Glomerular endothelial cell (primary cell): ENCODE data around the gene IKZF3. TPM values are rescaled to one million over a fixed set of nuclear protein-coding genes. Genes with fewer than 3 reads are reported as not detected.

Source experiments
- DNase-seq: peaks from one replicate; pipeline ENCODE4 v3.0.0-alpha.2; 2011; ENCODE audit warnings: low read depth, low spot score; ENCODE audit errors: extremely low read depth
- total RNA-seq: library from RNA; depleted of rRNA; stranded (reverse); fragments of >200 nt; gene quantifications from 2 replicates; pipeline ENCODE4 v1.2.3, GENCODE V29; 2015

Gene IKZF3
- total RNA-seq, 1 donor from 2014 or later = not detected

GRCh38 chr17:39818358-39819000 lies 45.6 kb downstream of the IKZF3 start:
- DNase-seq = no peak

GRCh38 chr17:39816272-39816671 lies 47.8 kb downstream of the IKZF3 start:
- DNase-seq = no peak

- DNase-seq = no peak
These were observed 49.6 kb downstream of the IKZF3 start for GRCh38 chr17:39814497-39814896.

- no peak for DNase-seq
These were observed 50.5 kb downstream of the IKZF3 start for GRCh38 chr17:39813631-39814030.

GRCh38 chr17:39812466-39812865 lies 51.6 kb downstream of the IKZF3 start:
- no peak for DNase-seq

- no peak for DNase-seq
These were observed 53.0 kb downstream of the IKZF3 start for GRCh38 chr17:39810939-39811728.

GRCh38 chr17:39809221-39809620 lies 54.9 kb downstream of the IKZF3 start:
- no peak for DNase-seq

GRCh38 chr17:39808409-39808997 lies 55.6 kb downstream of the IKZF3 start:
- no peak for DNase-seq

GRCh38 chr17:39804839-39805238 lies 59.3 kb downstream of the IKZF3 start:
- no peak for DNase-seq

- DNase-seq = no peak
These were observed 63.1 kb downstream of the IKZF3 start for GRCh38 chr17:39801055-39801454.

GRCh38 chr17:39800540-39800939 lies 63.6 kb downstream of the IKZF3 start:
- DNase-seq = no peak

GRCh38 chr17:39799395-39799794 lies 64.7 kb downstream of the IKZF3 start:
- no peak for DNase-seq

- DNase-seq = no peak
These were observed 69.7 kb downstream of the IKZF3 start for GRCh38 chr17:39794249-39794970.

- DNase-seq = no peak
These were observed 70.7 kb downstream of the IKZF3 start for GRCh38 chr17:39793301-39793872.

- no peak for DNase-seq
These were observed 71.4 kb downstream of the IKZF3 start for GRCh38 chr17:39792526-39793221.

- no peak for DNase-seq
These were observed 72.8 kb downstream of the IKZF3 start for GRCh38 chr17:39791111-39791992.

- DNase-seq = no peak
These were observed 76.2 kb downstream of the IKZF3 start for GRCh38 chr17:39787743-39788484.

GRCh38 chr17:39787041-39787440 lies 77.1 kb downstream of the IKZF3 start:
- no peak for DNase-seq

- no peak for DNase-seq
These were observed 81.1 kb downstream of the IKZF3 start for GRCh38 chr17:39782980-39783379.
